Measurements from ENCODE around the gene KCNJ5. TPM values are rescaled to one million over a fixed set of nuclear protein-coding genes. Genes with fewer than 3 reads are reported as not detected.
"Not testable (repeated sequence)": the region's sequence is repeated elsewhere in the genome, so short reads cannot be mapped to it uniquely, and the experiment has no call there.

The KCNJ5 gene
- polyA plus RNA-seq, 3 donors from 2014 or later = not detected

- Mint-ChIP-seq H3K36me3 (peaks cover 0 to 8% (median 0%) of the 10 kb centered on the region in 3 donors), H3K27ac (peak overlapping the region in 1 of 6 donors; percentile 41), H3K4me3 (peak overlapping the region in 1 of 5 donors; percentile 34), H3K9me3 (no peaks in the 10 kb centered on the region), H3K27me3 (ENCODE audit: low read depth in 3 of 3) (peaks cover 14 to 36% (median 33%) of the 10 kb centered on the region in 3 donors), H3K4me1 (peaks cover 25 to 28% of the 10 kb centered on the region in 2 donors)
- DNase-seq = no peak
Observed at GRCh38 chr11:128916037-128916572, 24.9 kb downstream of the KCNJ5 start.

- Mint-ChIP-seq H3K9me3 (no peaks in the 10 kb centered on the region), H3K4me1 (peaks cover 25 to 28% of the 10 kb centered on the region in 2 donors), H3K27me3 (ENCODE audit: low read depth in 3 of 3) (peaks cover 14 to 36% (median 34%) of the 10 kb centered on the region in 3 donors), H3K4me3 (peak overlapping the region in 1 of 5 donors; percentile 84), H3K36me3 (peaks cover 0 to 8% (median 0%) of the 10 kb centered on the region in 3 donors), H3K27ac (peak overlapping the region in 1 of 6 donors; percentile 82)
- no peak for DNase-seq
Observed at GRCh38 chr11:128916681-128917080, 25.5 kb downstream of the KCNJ5 start.

- Mint-ChIP-seq H3K27me3 (ENCODE audit: low read depth in 3 of 3) (peaks cover 14 to 39% (median 33%) of the 10 kb centered on the region in 3 donors), H3K27ac (peak overlapping the region in 4 of 6 donors; percentile 73 to 82 (median 78)), H3K4me1 (peaks cover 25 to 28% of the 10 kb centered on the region in 2 donors), H3K36me3 (peaks cover 0 to 8% (median 0%) of the 10 kb centered on the region in 3 donors), H3K9me3 (no peaks in the 10 kb centered on the region), H3K4me3 (peak overlapping the region; percentile 16 to 84 (median 78))
- DNase-seq = peak in 2 of 3 donors; percentile 17 to 27
Observed at GRCh38 chr11:128917144-128917724, 26.1 kb downstream of the KCNJ5 start.

GRCh38 chr11:128919216-128919615 is 28.1 kb downstream of the KCNJ5 start:
- Mint-ChIP-seq H3K9me3 (no peaks in the 10 kb centered on the region), H3K4me3 (peak overlapping the region in 3 of 5 donors; percentile 23 to 30 (median 26)), H3K27me3 (ENCODE audit: low read depth in 3 of 3) (peaks cover 14 to 39% (median 33%) of the 10 kb centered on the region in 3 donors), H3K27ac (no peak overlapping the region), H3K4me1 (peaks cover 25 to 28% of the 10 kb centered on the region in 2 donors), H3K36me3 (peaks cover 0 to 8% (median 0%) of the 10 kb centered on the region in 3 donors)
- no peak for DNase-seq

GRCh38 chr11:128919635-128920034 is 28.5 kb downstream of the KCNJ5 start:
- DNase-seq, H3K27ac Mint-ChIP-seq, H3K4me3 Mint-ChIP-seq, H3K36me3 Mint-ChIP-seq, H3K9me3 Mint-ChIP-seq: not testable (repeated sequence)
- Mint-ChIP-seq H3K4me1 (peaks cover 25 to 28% of the 10 kb centered on the region in 2 donors), H3K27me3 (ENCODE audit: low read depth in 3 of 3) (peaks cover 14 to 38% (median 33%) of the 10 kb centered on the region in 3 donors)

GRCh38 chr11:128920666-128921065 is 29.5 kb downstream of the KCNJ5 start:
- DNase-seq = no peak
- H3K27me3 Mint-ChIP-seq (ENCODE audit: low read depth in 3 of 3) = peaks cover 16 to 34% (median 27%) of the 10 kb centered on the region in 3 donors
- no peaks in the 10 kb centered on the region for H3K9me3 Mint-ChIP-seq
- H3K4me1 Mint-ChIP-seq = peaks cover 25 to 28% of the 10 kb centered on the region in 2 donors
- no peak overlapping the region for H3K27ac Mint-ChIP-seq
- H3K36me3 Mint-ChIP-seq = peaks cover 0 to 4% (median 0%) of the 10 kb centered on the region in 3 donors
- H3K4me3 Mint-ChIP-seq = no peak overlapping the region

GRCh38 chr11:128921793-128922192 is 30.6 kb downstream of the KCNJ5 start:
- H3K4me3 Mint-ChIP-seq = no peak overlapping the region
- DNase-seq = no peak
- no peak overlapping the region for H3K27ac Mint-ChIP-seq
- H3K36me3 Mint-ChIP-seq = no peaks in the 10 kb centered on the region
- peaks cover 14 to 29% (median 18%) of the 10 kb centered on the region in 3 donors for H3K27me3 Mint-ChIP-seq (ENCODE audit: low read depth in 3 of 3)
- no peaks in the 10 kb centered on the region for H3K9me3 Mint-ChIP-seq
- H3K4me1 Mint-ChIP-seq = peaks cover 25 to 28% of the 10 kb centered on the region in 2 donors

GRCh38 chr11:128924104-128924503 is 32.9 kb downstream of the KCNJ5 start:
- H3K27ac Mint-ChIP-seq = no peak overlapping the region
- H3K4me3 Mint-ChIP-seq = no peak overlapping the region
- DNase-seq = no peak
- H3K4me1 Mint-ChIP-seq = peaks cover 12 to 17% of the 10 kb centered on the region in 2 donors
- no peaks in the 10 kb centered on the region for H3K9me3 Mint-ChIP-seq
- no peaks in the 10 kb centered on the region for H3K36me3 Mint-ChIP-seq
- peaks cover 7 to 20% (median 8%) of the 10 kb centered on the region in 3 donors for H3K27me3 Mint-ChIP-seq (ENCODE audit: low read depth in 3 of 3)

- Mint-ChIP-seq H3K36me3 (no peaks in the 10 kb centered on the region), H3K27ac (no peak overlapping the region), H3K9me3 (no peaks in the 10 kb centered on the region), H3K27me3 (ENCODE audit: low read depth in 3 of 3) (peaks cover 5 to 17% (median 11%) of the 10 kb centered on the region in 3 donors), H3K4me1 (peaks cover 12% of the 10 kb centered on the region in 2 donors), H3K4me3 (no peak overlapping the region)
- no peak for DNase-seq
Observed at GRCh38 chr11:128924510-128925249, 33.5 kb downstream of the KCNJ5 start.

GRCh38 chr11:128925250-128925600 is 34.1 kb downstream of the KCNJ5 start:
- H3K27ac Mint-ChIP-seq = no peak overlapping the region
- H3K27me3 Mint-ChIP-seq (ENCODE audit: low read depth in 3 of 3) = peaks cover 7 to 17% (median 15%) of the 10 kb centered on the region in 3 donors
- H3K36me3 Mint-ChIP-seq = no peaks in the 10 kb centered on the region
- no peaks in the 10 kb centered on the region for H3K9me3 Mint-ChIP-seq
- no peak for DNase-seq
- peaks cover 12% of the 10 kb centered on the region in 2 donors for H3K4me1 Mint-ChIP-seq
- H3K4me3 Mint-ChIP-seq = no peak overlapping the region

GRCh38 chr11:128926000-128926399 is 34.8 kb downstream of the KCNJ5 start:
- no peak overlapping the region for H3K27ac Mint-ChIP-seq
- H3K36me3 Mint-ChIP-seq = peaks cover 0 to 2% (median 0%) of the 10 kb centered on the region in 3 donors
- H3K9me3 Mint-ChIP-seq = no peaks in the 10 kb centered on the region
- DNase-seq = no peak
- H3K4me3 Mint-ChIP-seq = no peak overlapping the region
- peaks cover 12% of the 10 kb centered on the region in 2 donors for H3K4me1 Mint-ChIP-seq
- H3K27me3 Mint-ChIP-seq (ENCODE audit: low read depth in 3 of 3) = peaks cover 6 to 17% (median 10%) of the 10 kb centered on the region in 3 donors

- H3K4me1 Mint-ChIP-seq = peaks cover 12% of the 10 kb centered on the region in 2 donors
- peaks cover 4 to 17% (median 10%) of the 10 kb centered on the region in 3 donors for H3K27me3 Mint-ChIP-seq (ENCODE audit: low read depth in 3 of 3)
- peaks cover 0 to 3% (median 0%) of the 10 kb centered on the region in 3 donors for H3K36me3 Mint-ChIP-seq
- H3K9me3 Mint-ChIP-seq = no peaks in the 10 kb centered on the region
- no peak overlapping the region for H3K27ac Mint-ChIP-seq
- DNase-seq = no peak
- H3K4me3 Mint-ChIP-seq = no peak overlapping the region
Observed at GRCh38 chr11:128926437-128927107, 35.4 kb downstream of the KCNJ5 start.

- H3K27ac Mint-ChIP-seq = no peak overlapping the region
Observed at GRCh38 chr11:128927108-128927461, 35.9 kb downstream of the KCNJ5 start.

More at GRCh38 chr11:128927108-128927461, 35.9 kb downstream of the KCNJ5 start:
- Mint-ChIP-seq H3K27me3 (ENCODE audit: low read depth in 3 of 3) (peaks cover 4 to 13% (median 10%) of the 10 kb centered on the region in 3 donors), H3K4me1 (peaks cover 12% of the 10 kb centered on the region in 2 donors), H3K9me3 (no peaks in the 10 kb centered on the region), H3K4me3 (peak overlapping the region in 1 of 5 donors; percentile 2), H3K36me3 (peaks cover 0 to 3% (median 0%) of the 10 kb centered on the region in 3 donors)
- DNase-seq = no peak
